ENCODE data around the gene ANKRD17. TPM values are rescaled to one million over a fixed set of nuclear protein-coding genes. Genes with fewer than 3 reads are reported as not detected.

ANKRD17 gene
- total and polyA plus RNA-seq, 2 of the 4 experiments (the other 2 are of a cell fraction), result 28.5 to 75.3 TPM

DNA sequence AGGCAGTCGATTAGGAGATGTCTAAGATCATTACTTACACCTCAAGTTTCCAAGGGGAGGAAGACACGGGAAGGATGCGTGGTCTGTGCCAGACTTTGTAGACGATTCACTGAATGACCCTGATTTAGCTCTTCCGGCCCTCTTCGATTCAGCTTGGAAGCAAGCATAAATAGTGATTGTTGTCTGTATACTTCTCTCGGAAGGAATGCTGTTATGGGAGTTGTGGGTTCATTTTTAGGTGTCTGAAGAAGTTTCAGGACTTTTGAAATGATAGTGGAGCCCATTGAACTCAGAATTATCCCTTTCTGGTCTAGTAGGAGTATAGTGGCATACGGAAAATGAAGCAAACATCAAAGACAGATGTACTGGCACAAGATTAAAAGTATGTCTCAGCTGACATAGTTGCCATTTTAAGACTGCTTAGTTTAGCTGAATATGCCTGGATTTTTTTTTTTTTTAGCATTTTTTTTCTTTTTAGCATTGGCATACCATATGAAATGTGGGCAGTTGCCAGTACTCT, 1.0 kb upstream of the ANKRD17 start:
- H3K27me3 ChIP-seq (ENCODE audit: control insufficient read depth, insufficient read depth, low read length), result no peaks in the 10 kb centered on the region
- POLR2A ChIA-PET (ENCODE audit: unreplicated experiment), result interaction anchor here (0.6 kb wide), 1 partner anchor 316 kb away, joined by 3 read pairs; no protein-coding TSS in a partner anchor
- BruUV-seq (replicated peaks), result TSS peak; percentile 54
- H3K9me3 ChIP-seq (ENCODE audit: control insufficient read depth, insufficient read depth, low read length), result no peaks in the 10 kb centered on the region
- no peaks in the 10 kb centered on the region for H3K4me1 ChIP-seq (ENCODE audit: control insufficient read depth, insufficient read depth, low read length)
- H3K36me3 ChIP-seq (ENCODE audit: control insufficient read depth, insufficient read depth, low read length), result no peaks in the 10 kb centered on the region
- peak overlapping the region; percentile 96 for H3K4ac ChIP-seq (ENCODE audit: low read depth, low read length)
- dilution Hi-C loops (cut with HindIII; ENCODE audit: low sequenced_read_pairs, unreplicated experiment) (no loop called here), intact Hi-C loops (cut with micrococcal nuclease) (loop anchor here (1.0 to 5.0 kb wide), 8 partner anchors 37 to 557 kb away; no protein-coding TSS in a partner anchor), in situ Hi-C loops (cut with MboI; ENCODE audit: low sequenced_read_pairs) (loop anchor here (10.0 kb wide), 1 partner anchor 115 kb away; no protein-coding TSS in a partner anchor)
- H4K91ac ChIP-seq (ENCODE audit: insufficient read depth, low read depth, low read length), result peak overlapping the region; percentile 71
- peak overlapping the region; percentile 91 to 99 for H4K8ac ChIP-seq (ENCODE audit: low read depth in 2 of 2, low read length in 2 of 2)
- peak overlapping the region; percentile 69 for H2BK120ac ChIP-seq (ENCODE audit: low read depth, low read length)
- peak overlapping the region; percentile 97 for H3K23ac ChIP-seq (ENCODE audit: low read depth, low read length)
- CTCF ChIA-PET, result interaction anchor here (1.0 to 1.1 kb wide), 2 partner anchors 40 to 187 kb away, joined by 3 read pairs; no protein-coding TSS in a partner anchor
- H4K5ac ChIP-seq (ENCODE audit: low read depth, low read length), result peak overlapping the region; percentile 94
- no peaks in the 10 kb centered on the region for H3K9me1 ChIP-seq (ENCODE audit: insufficient read depth, low read length)
- peak overlapping the region; percentile 83 for H3K4me3 ChIP-seq (ENCODE audit: insufficient read depth, low read depth, low read length)
- no peak overlapping the region for H2BK20ac ChIP-seq (ENCODE audit: low read depth, low read length)
- H3K14ac ChIP-seq (replicated peaks; ENCODE audit: low read depth, low read length), result peak overlapping the region; percentile 98
- DNase-seq, result no peak
- peak; percentile 2 for ATAC-seq (ENCODE audit: low read depth)
- H2AK5ac ChIP-seq (ENCODE audit: low read depth, low read length), result peak overlapping the region; percentile 59; the same call in 1 of the 2 replicates
- peak overlapping the region; percentile 90 for H2BK5ac ChIP-seq (ENCODE audit: low read depth, low read length, poor library complexity, severe bottlenecking)
- peak overlapping the region; percentile 94 for H2AK9ac ChIP-seq (replicated peaks; ENCODE audit: low read depth, low read length, poor library complexity)
- no CpG with 5 or more reads among the region's 8 CpGs for WGBS, 2 experiments (ENCODE audit: extremely low coverage in 2 of 2, insufficient read length in 1 of 2)
- peak overlapping the region; percentile 96 for H3K27ac ChIP-seq (ENCODE audit: insufficient read depth, low read length)
- peak overlapping the region; percentile 68; the same call in 1 of the 2 replicates for H3K18ac ChIP-seq (ENCODE audit: low read depth, low read length)
- peak overlapping the region; percentile 95 for H3K56ac ChIP-seq (ENCODE audit: extremely low read depth, insufficient read depth, low read length)
- peaks cover 20 to 41% of the 10 kb centered on the region in 2 experiments for H3K79me1 ChIP-seq (ENCODE audit: low read depth in 1 of 2, low read length in 2 of 2)
- peak overlapping the region; percentile 92 for H3K4me2 ChIP-seq (ENCODE audit: low read depth, low read length)
- H2BK15ac ChIP-seq (ENCODE audit: low read depth, low read length), result peak overlapping the region; percentile 84; the same call in 2 of the 3 replicates
- H2AFZ ChIP-seq (replicated peaks; ENCODE audit: low read length, poor library complexity), result peak overlapping the region; percentile 95
- peaks cover 27% of the 10 kb centered on the region for H4K20me1 ChIP-seq (ENCODE audit: insufficient read depth, low read length)
- H3K9ac ChIP-seq (ENCODE audit: low read depth, low read length), result peak overlapping the region; percentile 99
- TF ChIP-seq POLR2A (IDR thresholded peaks at IDR 0.05; ENCODE audit: low read depth, low read length), result no peak

Measured in IMR-90 (cell line).